Activated CD4-positive, CD25-positive, alpha-beta regulatory T cell (primary cell): ENCODE data around the gene SDF2L1.
"Not testable (repeated sequence)": the region's sequence is repeated elsewhere in the genome, so short reads cannot be mapped to it uniquely, and the experiment has no call there.

Experiments used
- DNase-seq, 4 experiments: peaks; one replicate each; lab custom pipeline; 2025; lab: John Stamatoyannopoulos, UW

Gene SDF2L1

DNA sequence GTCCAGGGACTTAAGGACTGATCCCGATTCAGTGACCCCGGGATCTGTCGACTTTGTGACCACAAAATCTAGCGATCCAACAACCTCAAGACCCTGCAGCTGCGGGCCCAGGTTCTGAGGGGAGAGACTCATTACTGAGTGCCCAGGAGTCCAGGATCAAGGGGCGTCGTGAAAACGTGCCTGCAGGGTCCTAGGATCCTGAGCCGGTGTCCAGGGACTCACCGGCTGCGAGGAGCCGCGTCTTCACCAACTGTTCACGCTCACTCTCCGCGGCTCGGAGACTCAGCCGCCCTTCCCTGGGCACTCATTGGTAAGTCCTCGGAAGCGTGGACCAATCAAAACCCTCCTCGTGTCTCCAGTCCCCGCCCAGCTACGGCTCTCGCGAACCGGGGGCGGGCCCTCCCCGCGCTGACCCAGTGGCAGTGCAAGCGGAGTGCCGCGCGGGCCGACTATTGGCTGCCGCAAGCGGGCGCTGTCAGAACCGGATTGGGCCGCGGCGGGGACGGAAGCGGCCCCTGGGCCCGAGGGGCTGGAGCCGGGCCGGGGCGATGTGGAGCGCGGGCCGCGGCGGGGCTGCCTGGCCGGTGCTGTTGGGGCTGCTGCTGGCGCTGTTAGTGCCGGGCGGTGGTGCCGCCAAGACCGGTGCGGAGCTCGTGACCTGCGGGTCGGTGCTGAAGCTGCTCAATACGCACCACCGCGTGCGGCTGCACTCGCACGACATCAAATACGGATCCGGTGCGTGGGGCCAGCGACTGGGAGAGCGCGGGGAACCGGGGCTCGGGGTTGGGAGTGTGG is at the start of gene SDF2L1:
Gene SDF2L1, plus strand, starts transcription at position 514 of the 795 bp plus-strand sequence. Its CDS starts 35 bp downstream, at position 549.
- DNase-seq, result peak; percentile 93 to 98 (median 96)

- DNase-seq, result no peak
Measured at GRCh38 chr22:21592422-21592821, 49.7 kb upstream of the SDF2L1 start.

- DNase-seq, result no peak
Measured at GRCh38 chr22:21593406-21594232, 48.5 kb upstream of the SDF2L1 start.

DNA sequence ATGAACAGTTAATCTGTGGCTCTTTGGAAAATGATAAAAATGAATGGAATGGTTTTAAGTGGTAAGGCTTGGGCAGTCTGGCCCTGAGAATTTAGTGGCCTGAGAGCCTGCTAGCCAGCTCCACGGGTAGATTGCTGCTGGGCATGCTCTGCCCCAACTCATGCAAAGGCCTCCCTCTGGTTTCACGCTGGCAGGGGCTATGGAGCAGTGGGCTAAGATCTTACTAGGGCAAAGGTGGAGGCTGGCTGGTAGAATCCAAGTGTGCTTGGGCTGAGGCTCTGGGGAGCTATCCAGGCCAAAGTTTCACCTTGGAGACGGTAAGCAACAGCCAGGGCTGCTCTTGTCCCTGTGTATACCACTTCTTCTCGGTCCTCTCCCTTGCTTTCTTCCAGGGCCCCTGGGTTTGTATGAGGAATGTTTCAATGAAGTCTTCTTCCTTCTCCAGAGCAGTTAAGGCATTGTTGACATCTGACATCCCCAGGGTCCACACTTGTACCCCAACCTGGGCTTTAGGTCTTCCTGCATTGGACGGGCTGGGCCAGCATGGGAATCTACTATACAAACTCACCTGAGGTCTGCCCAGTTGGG is 47.1 kb upstream of the SDF2L1 start:
- DNase-seq, result no peak

GRCh38 chr22:21596356-21597135 is 45.6 kb upstream of the SDF2L1 start:
- DNase-seq, result not testable (repeated sequence)

GRCh38 chr22:21598302-21598701 is 43.8 kb upstream of the SDF2L1 start:
- DNase-seq, result no peak

GRCh38 chr22:21599053-21599893 is 42.8 kb upstream of the SDF2L1 start:
- no peak for DNase-seq

DNA sequence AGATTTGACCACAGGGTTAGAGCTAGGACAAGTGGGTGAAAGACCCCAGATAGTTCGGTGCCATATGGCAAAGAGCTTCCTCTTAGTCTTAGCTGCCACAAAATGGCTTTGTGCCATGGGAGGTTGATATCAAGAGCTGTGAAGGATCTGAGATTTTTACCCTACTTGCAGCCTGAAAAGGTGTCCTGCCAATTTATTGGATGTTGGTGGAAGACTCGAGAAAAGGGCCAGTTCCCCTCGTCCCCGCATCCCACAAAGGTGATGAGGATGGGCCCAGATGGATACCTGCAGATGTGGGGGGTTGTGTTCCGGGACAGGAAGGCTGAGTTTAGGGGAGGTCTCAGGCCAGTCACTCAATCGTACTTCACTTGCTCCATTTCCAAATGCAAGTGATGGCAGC is 39.5 kb upstream of the SDF2L1 start:
- DNase-seq, result no peak

DNA sequence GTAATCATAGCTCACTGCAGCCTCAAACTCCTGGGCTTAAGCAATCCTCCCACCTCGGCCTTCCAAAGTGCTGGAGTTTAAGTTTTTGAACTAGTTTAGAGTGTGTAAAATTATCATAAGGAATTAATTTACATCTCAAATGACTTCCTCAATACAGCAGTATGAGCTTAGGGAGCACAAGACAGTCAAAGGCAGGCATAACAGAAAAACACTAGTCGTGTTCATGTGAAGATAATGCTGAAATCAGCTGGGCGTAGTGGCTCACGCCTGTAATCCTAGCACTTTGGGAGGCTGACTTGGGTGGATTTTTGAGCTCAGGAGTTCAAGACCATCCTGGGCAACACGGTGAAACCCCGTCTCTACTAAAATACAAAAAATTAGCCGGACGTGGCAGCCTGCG is 38.1 kb upstream of the SDF2L1 start:
- DNase-seq, result no peak

DNA sequence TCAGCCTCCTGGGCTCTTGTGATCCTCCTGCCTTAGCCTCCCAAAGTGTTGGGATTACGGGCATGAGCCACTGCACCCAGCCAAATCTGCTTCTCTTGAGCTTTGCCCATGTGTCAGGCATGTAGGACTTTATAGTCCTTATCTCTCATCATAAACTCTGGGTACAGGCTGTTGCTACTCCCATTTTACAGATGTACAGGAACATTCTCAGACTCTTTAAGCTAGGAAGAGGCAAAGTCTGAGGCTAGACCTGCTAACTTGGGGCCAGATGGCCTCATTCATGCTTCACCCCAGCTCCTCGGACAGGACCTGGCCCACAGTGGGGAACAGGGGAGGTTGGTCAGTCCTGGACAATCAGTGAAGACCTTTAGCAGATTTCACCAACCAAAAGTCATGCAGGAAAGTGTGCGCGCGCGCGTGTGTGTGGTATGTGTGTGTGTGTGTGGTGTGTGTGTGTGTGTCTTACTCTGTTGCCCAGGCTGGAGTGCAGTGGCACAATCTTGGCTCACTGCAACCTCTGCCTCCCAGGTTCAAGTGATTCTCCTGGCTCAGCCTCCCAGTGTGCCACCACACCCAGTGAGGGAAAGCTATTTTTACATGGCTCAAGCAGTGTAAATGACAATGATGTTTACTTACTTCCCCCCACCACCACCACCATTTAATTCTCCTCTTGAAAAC is 36.1 kb upstream of the SDF2L1 start:
- no peak for DNase-seq

DNA sequence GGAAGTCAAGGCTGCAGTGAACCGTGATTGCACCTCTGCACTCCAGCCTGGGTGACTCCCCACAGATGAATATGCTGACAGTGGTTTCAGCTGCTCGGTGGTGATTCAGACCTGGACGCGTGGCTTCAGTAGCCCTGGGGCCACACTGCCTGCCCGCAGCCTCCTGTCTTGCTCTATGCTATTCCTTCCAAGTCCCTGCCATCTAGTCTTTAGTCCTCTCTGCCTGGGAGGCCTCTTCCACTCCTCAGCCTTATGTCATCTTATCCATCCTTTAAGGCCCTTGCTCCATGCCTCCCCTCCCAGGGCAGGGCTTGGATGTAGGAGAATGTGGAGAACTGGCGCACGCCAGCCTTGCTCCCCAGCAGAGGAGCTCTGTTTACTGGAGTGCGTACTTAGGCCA is 35.3 kb upstream of the SDF2L1 start:
- no peak for DNase-seq

GRCh38 chr22:21609556-21610157 is 32.4 kb upstream of the SDF2L1 start:
- not testable (repeated sequence) for DNase-seq

DNA sequence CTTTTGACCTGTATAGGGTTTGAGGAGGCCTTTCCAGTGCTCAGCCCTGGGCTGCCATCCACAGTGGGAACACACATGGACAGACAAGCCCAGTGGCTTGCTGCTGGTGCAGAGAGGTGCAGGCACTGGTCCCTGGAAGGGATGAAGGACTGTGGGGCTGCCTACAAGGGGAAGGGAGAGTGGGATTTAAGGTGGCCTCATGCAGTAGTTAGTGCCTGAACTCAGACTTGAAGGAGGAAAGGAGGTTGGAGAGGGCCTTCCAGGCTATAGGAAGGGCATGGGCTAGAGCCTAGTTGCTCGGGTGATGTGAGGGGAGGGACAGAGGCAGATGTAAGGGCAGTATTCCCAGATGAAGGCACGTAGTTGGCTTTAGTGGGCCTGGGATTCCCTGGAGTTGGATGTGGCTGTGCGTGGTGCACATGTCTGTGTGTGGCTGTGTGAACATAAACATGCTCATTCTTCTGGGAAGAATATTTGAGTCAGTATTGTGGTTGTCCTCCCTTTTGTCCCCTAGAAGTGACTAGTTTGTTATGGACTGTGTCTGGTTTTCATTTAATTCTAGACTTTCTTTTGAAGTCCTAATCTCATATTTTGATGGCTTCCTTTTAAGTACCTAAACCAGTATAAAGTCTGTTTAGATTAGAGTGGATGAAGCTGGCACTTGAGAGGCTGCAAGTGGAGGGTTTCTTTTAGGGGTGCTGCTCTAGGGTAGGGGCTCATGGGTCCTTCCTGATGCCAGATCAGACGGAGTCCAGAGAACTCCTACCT is 30.7 kb upstream of the SDF2L1 start:
- no peak for DNase-seq

DNA sequence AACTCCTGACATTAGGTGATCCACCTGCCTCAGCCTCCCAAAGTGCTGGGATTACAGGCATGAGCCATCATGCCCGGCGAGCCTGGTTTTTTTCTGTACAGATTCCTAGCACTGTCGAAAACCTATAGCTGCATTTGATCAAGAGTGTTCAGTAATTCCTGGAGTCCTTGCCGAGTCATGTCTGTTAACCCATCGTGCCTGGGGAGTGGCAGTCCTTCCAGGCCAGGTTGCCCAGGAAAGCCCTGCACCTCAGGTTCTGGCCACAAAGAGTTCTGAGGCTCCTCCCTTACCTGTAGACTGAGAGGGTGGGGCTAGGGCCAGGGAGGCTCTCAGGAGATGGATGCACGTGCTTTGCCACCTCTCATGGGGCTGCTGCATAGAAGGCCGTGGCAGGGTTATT is 29.2 kb upstream of the SDF2L1 start:
- no peak for DNase-seq

- DNase-seq, result no peak
Measured at GRCh38 chr22:21613553-21614233, 28.4 kb upstream of the SDF2L1 start.

GRCh38 chr22:21615731-21616130 is 26.4 kb upstream of the SDF2L1 start:
- DNase-seq, result no peak

GRCh38 chr22:21617337-21617736 is 24.8 kb upstream of the SDF2L1 start:
- DNase-seq, result not testable (repeated sequence)

DNA sequence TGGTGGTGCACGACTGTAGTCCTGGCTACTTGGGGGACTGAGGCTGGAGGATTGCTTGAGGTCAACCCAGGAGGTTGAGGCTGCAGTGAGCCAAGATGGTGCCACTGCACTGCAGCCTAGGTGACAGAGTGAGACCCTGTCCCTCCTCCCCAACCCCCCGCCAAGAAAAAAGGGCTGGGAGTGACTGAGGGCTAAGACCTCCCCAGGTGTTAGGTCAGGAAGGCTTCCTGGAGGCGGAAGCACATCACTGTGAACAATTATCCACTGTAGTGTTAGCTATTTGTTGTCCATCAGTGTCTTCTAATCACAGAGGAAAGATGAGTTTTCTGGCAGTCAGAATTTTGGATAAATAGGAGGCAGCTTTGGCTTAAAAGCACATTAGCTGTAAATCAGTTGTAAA is 21.1 kb upstream of the SDF2L1 start:
- DNase-seq, result no peak
